22Rv1 (cell line): ENCODE results near the gene DNM3.

Source experiments
- H3K27ac ChIP-seq: fragments of 450-650 bp; 2 replicates; pipeline ENCODE4 v1.5.1; 2017
- CTCF ChIP-seq: fragments of 450-650 bp; IDR thresholded peaks from 2 replicates; pipeline ENCODE4 v1.5.1; 2017; ENCODE audit warnings: mild to moderate bottlenecking
- ZFX ChIP-seq: fragments of 450-650 bp; IDR thresholded peaks from 2 replicates; pipeline ENCODE4 v1.6.1; 2017; ENCODE audit warnings: antibody characterized with exemption, borderline replicate concordance

The DNM3 gene

DNA sequence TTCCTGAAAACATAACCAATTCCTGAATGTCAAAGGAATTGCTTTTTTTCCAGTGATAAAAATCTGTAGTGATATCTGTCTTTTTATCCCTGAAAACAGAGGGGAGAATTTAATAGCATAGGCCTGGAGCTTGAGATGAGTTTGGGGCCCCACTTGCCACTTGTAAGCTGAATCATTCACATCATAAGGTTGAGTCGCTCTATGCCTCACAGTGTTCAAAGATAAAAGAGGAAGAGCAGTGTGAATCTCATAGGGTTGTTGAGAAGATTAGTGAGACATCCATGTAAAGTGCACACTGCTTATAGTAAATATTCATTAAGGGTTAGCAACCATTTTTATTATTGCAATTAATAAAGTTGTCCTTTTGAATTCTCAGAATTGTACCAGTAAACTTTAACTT is 271.3 kb downstream of the DNM3 start:
- no peak overlapping the region for H3K27ac ChIP-seq
- TF ChIP-seq ZFX (no peak), CTCF (no peak)

DNA sequence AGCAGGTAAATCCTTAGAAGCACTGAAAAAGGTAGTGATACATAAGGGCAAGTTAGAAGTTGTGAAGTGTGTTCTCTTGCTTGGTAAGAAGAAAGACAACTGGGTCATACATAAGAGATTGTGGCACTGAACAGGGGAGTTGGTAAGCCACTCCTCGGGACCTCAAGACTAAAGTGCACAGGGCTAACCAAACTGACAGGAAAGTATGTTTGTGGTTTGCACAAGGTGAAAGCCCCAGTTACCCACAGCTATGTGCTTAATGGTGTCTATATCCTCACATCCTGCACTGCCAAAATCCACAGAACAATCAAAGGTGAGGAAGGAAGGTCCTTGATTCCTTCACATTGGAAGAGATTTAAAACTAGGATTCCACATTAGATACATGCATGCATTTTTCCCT is 276.5 kb downstream of the DNM3 start:
- no peak for TF ChIP-seq ZFX
- TF ChIP-seq CTCF = no peak
- no peak overlapping the region for H3K27ac ChIP-seq

GRCh38 chr1:172118618-172119017 is 277.3 kb downstream of the DNM3 start:
- TF ChIP-seq ZFX = no peak
- no peak for TF ChIP-seq CTCF
- no peak overlapping the region for H3K27ac ChIP-seq

- H3K27ac ChIP-seq = no peak overlapping the region
- TF ChIP-seq CTCF (no peak), ZFX (no peak)
These were observed 277.9 kb downstream of the DNM3 start for GRCh38 chr1:172119184-172119583.

GRCh38 chr1:172120381-172120780 is 279.1 kb downstream of the DNM3 start:
- no peak overlapping the region for H3K27ac ChIP-seq
- TF ChIP-seq CTCF (no peak), ZFX (no peak)

DNA sequence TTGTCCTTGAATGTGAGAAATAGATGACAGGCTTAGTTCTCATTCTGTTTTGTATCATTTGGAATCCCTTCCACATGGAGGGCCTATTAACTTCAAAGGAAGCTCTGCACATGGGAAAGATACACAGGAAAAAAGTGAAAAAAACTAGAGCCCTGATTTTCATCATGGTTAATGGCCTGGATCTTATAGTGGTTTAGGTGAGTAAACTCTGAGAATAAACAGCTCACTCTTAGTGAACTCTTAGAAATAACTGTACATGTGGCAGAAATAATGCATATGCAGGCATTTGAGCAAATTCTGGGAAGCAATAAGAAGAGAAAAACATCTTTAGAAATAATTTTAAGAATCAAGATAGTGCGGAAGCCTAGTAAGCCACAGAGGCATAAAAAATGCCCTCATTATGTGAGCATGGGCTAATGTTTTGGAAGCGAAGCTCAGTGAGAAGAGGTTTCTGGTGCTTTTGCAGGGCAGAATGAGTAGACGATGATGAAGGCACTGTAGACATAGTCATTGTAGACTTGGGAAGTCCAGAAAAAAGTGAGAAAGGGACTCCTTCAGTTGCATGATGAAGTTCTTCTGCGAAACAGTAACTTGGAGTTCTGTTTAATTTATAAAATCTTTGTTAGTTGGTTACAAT is 279.9 kb downstream of the DNM3 start:
- no peak overlapping the region for H3K27ac ChIP-seq
- TF ChIP-seq CTCF = no peak

- H3K27ac ChIP-seq = no peak overlapping the region
- TF ChIP-seq ZFX (no peak), CTCF (no peak)
These were observed 281.1 kb downstream of the DNM3 start for GRCh38 chr1:172122381-172122780.
